ENCODE results near the gene MEIS2. TPM values are rescaled to one million over a fixed set of nuclear protein-coding genes. Genes with fewer than 3 reads are reported as not detected.

MEIS2 gene
- total and polyA plus RNA-seq, 2 experiments from 2014 or later: 0.27 TPM; not detected in 1

DNA sequence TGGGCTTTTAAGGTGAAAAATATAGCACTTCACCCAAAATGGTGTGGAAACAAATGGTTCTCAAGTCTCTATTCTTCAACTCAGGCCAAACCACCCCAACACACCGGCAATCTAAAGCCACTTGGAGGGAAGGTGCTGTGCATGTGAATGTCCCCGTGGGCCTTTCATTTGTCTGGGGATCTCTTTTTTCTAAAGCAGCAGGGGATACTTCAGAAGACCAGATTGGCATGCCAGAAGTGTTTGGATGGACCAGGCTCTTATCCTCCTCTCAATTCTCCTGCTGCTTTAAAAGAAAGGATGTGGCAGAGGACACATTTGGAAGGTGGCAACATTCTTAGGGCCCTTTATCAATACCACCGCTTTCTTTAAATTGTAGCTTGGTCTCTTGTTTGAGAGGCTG is 193.1 kb downstream of the MEIS2 start:
- no peak overlapping the region for H3K27ac ChIP-seq (ENCODE audit: low read depth)
- H3K4me3 Mint-ChIP-seq: no peak overlapping the region

More for the DNA sequence above, 193.1 kb downstream of the MEIS2 start:
- H3K4me3 ChIP-seq: no peak overlapping the region
- H3K4me1 Mint-ChIP-seq: peaks cover 6% of the 10 kb centered on the region; the same call in 2 of the 3 replicates
- H3K36me3 ChIP-seq (ENCODE audit: insufficient read depth): no peaks in the 10 kb centered on the region
- no peaks in the 10 kb centered on the region for H3K27me3 ChIP-seq (ENCODE audit: insufficient read depth)
- DNase-seq (ENCODE audit: low spot score) (peak; percentile 60), ATAC-seq (peak; percentile 94)
- no peak overlapping the region for H2AFZ ChIP-seq
- H3K4me1 ChIP-seq (ENCODE audit: insufficient read depth): peaks cover 45% of the 10 kb centered on the region
- no peak for TF ChIP-seq NANOG (IDR thresholded peaks at IDR 0.05; ENCODE audit: borderline replicate concordance)
- peak; percentile 34; the same call in 1 of the 2 replicates for TF ChIP-seq ZNF114 (CRISPR knock-in tag; IDR thresholded peaks at IDR 0.05)
- TF ChIP-seq, protein P1, sequence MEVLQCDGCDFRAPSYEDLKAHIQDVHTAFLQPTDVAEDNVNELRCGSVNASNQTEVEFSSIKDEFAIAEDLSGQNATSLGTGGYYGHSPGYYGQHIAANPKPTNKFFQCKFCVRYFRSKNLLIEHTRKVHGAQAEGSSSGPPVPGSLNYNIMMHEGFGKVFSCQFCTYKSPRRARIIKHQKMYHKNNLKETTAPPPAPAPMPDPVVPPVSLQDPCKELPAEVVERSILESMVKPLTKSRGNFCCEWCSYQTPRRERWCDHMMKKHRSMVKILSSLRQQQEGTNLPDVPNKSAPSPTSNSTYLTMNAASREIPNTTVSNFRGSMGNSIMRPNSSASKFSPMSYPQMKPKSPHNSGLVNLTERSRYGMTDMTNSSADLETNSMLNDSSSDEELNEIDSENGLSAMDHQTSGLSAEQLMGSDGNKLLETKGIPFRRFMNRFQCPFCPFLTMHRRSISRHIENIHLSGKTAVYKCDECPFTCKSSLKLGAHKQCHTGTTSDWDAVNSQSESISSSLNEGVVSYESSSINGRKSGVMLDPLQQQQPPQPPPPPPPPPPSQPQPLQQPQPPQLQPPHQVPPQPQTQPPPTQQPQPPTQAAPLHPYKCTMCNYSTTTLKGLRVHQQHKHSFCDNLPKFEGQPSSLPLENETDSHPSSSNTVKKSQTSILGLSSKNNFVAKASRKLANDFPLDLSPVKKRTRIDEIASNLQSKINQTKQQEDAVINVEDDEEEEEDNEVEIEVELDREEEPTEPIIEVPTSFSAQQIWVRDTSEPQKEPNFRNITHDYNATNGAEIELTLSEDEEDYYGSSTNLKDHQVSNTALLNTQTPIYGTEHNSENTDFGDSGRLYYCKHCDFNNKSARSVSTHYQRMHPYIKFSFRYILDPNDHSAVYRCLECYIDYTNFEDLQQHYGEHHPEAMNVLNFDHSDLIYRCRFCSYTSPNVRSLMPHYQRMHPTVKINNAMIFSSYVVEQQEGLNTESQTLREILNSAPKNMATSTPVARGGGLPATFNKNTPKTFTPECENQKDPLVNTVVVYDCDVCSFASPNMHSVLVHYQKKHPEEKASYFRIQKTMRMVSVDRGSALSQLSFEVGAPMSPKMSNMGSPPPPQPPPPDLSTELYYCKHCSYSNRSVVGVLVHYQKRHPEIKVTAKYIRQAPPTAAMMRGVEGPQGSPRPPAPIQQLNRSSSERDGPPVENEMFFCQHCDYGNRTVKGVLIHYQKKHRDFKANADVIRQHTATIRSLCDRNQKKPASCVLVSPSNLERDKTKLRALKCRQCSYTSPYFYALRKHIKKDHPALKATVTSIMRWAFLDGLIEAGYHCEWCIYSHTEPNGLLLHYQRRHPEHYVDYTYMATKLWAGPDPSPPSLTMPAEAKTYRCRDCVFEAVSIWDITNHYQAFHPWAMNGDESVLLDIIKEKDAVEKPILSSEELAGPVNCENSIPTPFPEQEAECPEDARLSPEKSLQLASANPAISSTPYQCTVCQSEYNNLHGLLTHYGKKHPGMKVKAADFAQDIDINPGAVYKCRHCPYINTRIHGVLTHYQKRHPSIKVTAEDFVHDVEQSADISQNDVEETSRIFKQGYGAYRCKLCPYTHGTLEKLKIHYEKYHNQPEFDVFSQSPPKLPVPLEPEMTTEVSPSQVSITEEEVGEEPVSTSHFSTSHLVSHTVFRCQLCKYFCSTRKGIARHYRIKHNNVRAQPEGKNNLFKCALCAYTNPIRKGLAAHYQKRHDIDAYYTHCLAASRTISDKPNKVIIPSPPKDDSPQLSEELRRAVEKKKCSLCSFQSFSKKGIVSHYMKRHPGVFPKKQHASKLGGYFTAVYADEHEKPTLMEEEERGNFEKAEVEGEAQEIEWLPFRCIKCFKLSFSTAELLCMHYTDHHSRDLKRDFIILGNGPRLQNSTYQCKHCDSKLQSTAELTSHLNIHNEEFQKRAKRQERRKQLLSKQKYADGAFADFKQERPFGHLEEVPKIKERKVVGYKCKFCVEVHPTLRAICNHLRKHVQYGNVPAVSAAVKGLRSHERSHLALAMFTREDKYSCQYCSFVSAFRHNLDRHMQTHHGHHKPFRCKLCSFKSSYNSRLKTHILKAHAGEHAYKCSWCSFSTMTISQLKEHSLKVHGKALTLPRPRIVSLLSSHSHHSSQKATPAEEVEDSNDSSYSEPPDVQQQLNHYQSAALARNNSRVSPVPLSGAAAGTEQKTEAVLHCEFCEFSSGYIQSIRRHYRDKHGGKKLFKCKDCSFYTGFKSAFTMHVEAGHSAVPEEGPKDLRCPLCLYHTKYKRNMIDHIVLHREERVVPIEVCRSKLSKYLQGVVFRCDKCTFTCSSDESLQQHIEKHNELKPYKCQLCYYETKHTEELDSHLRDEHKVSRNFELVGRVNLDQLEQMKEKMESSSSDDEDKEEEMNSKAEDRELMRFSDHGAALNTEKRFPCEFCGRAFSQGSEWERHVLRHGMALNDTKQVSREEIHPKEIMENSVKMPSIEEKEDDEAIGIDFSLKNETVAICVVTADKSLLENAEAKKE (CRISPR knock-in tag; IDR thresholded peaks at IDR 0.05): peak; percentile 98
- no peaks in the 10 kb centered on the region for H3K9me2 ChIP-seq (ENCODE audit: insufficient read depth)
- no peaks in the 10 kb centered on the region for H3F3A ChIP-seq (replicated peaks; ENCODE audit: low read depth)
- no peaks in the 10 kb centered on the region for H3K9me3 Mint-ChIP-seq
- H3K27me3 Mint-ChIP-seq (ENCODE audit: insufficient read depth, low read depth, poor library complexity): peaks cover under 1% of the 10 kb centered on the region
- H3K36me3 Mint-ChIP-seq (ENCODE audit: low read depth): no peaks in the 10 kb centered on the region
- no peaks in the 10 kb centered on the region for H4K20me1 ChIP-seq (replicated peaks; ENCODE audit: insufficient read depth)
- no peak overlapping the region for H3K4me2 ChIP-seq
- no peak overlapping the region for H3K27ac Mint-ChIP-seq
- no peaks in the 10 kb centered on the region for H3K79me2 ChIP-seq (replicated peaks; ENCODE audit: insufficient read depth)
